ENCODE measurements around the gene SNTN.
A peak's percentile ranks its signal among the peaks of the same experiment; 100 is the strongest.
"Not testable (repeated sequence)": the region's sequence is repeated elsewhere in the genome, so short reads cannot be mapped to it uniquely, and the experiment has no call there.

The SNTN gene

GRCh38 chr3:63652066-63652725, at the start of gene SNTN:
TSS of gene SNTN (plus strand) at chr3:63652675. CDS start at chr3:63652688, 13 bp downstream.
- no peak for DNase-seq

- peak in 1 of 51 donors; percentile 2 for DNase-seq
Observed at GRCh38 chr3:63607716-63608115, 44.8 kb upstream of the SNTN start.

DNA sequence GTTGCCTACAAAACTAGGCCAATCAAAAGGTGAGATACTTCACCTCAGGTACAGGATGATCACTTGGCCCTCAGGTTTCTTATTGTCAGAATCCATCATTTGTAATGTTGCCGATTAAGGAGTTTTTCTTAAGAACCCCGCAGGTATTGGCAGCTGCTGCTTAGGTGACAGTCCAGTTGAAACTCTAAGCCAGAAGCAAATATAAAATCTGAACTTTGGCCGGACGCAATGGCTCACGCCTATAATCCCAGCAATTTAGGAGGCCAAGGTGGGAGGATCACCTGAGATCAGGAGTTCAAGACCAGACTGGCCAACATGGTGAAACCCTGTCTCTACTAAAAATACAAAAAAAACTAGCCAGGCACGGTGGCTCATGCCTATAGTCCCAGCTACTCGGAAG, 43.1 kb upstream of the SNTN start:
- no peak for DNase-seq

DNA sequence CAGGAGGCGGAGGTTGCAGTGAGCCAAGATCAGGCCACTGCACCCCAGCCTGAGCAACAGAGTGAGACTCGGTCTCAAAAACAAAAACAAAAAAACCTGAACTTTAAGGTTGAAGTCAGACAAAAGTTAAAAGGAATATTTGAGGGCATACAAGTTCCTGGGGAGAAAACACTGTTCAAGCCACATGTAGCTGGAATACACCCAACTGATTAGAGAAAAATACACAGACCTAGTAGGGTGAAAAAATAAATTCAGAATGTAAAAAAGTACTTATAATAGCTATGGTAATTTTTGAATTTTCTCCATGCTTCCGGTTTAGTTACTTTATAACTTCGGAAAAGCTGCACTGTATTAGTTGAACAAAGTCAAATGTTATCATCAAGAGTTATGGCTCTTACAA, 42.6 kb upstream of the SNTN start:
- DNase-seq, result no peak

- DNase-seq, result no peak
Observed at GRCh38 chr3:63611382-63611781, 41.1 kb upstream of the SNTN start.

DNA sequence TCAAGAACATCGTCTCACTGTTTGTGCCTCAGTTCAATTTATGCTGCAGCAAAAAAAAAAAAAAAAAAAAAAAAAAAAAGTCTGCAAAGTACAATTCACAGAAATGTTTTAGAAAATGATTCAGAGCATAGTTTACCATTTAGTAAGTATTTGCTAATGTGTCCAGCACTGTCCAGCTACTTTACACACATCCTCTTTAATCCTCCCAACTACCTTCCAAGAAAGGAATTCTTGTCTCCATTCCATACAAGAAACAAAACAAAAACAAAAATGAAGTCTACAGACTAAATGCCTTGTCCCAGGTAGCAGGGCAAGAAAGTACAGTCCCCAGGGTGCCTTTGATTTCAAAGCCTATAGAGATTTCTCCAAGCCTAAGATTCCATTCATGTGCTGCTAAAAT, 38.9 kb upstream of the SNTN start:
- DNase-seq, result no peak

DNA sequence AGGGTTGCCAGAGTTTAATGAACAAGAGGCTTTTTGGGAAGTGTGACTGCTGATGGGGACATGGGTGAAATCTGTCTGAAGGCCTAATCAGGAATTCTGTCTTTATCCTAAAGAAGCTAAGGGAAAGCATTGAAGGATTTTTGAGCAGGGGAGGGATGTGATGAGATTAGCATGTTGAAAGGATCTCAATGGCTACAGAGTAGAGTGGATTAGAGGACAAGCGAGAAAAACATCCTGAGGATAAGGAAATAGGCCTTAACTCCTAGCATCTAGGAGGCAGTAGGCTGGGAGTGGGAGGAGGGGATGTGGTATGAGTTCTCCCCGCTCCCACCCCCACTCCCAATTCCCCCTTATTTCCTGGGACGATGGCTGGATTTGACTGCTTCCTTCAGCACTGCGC, 35.1 kb upstream of the SNTN start:
- no peak for DNase-seq

DNA sequence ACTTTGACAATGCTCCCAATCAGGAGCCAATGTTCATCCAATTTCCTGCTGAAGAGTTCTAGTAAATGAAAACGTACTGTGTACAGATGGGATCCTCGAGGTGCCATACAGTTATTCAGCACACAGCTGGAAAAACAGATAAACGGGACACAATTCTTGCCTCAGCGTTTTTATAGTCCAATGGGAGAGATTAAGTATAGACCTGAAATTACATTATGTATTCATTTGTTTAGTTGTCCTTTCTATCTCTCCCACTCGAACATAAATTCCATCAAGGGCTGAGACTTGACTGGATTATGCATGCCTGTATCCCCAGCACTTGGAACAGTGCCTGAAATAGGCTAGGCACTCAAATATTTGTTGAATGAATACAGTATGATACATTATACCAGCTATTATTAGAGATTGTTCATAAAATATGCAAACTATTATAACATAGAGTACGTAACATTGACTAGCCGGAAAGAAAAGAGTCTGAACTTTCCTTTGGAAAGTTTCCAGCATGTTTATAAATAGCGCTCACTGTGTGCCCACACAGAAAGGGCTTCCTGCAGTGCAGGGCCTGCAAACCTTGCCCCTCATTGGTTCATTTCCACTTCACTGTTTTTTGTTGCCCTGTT, 27.4 kb upstream of the SNTN start:
- peak in 1 of 51 donors; percentile 1 for DNase-seq

- DNase-seq, result no peak
Observed at GRCh38 chr3:63631670-63632069, 20.8 kb upstream of the SNTN start.

GRCh38 chr3:63635186-63635585, 17.3 kb upstream of the SNTN start:
- DNase-seq, result no peak

- no peak for DNase-seq
Observed at GRCh38 chr3:63639806-63640205, 12.7 kb upstream of the SNTN start.

DNA sequence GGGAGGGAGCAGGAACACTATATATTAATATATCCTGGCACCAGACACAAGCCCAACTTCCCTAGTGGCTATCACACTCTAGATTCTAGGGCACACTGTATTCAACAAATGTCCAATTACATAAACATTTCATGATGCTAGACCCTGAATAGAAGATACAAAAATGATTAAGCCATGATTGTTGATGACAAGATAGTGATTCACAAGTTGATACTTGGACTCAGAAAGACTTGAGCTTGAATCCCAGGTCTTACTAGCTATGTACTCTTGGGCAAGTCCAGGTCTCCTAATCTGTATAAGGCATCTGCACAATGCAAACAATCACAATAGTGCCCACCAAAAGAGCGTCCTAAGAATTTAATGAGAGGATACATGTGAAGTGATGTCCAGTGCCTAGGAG, 10.0 kb upstream of the SNTN start:
- no peak for DNase-seq

- DNase-seq, result no peak
Observed at GRCh38 chr3:63644212-63644797, 8.2 kb upstream of the SNTN start.

- DNase-seq, result not testable (repeated sequence)
Observed at GRCh38 chr3:63644928-63645781, 7.3 kb upstream of the SNTN start.

DNA sequence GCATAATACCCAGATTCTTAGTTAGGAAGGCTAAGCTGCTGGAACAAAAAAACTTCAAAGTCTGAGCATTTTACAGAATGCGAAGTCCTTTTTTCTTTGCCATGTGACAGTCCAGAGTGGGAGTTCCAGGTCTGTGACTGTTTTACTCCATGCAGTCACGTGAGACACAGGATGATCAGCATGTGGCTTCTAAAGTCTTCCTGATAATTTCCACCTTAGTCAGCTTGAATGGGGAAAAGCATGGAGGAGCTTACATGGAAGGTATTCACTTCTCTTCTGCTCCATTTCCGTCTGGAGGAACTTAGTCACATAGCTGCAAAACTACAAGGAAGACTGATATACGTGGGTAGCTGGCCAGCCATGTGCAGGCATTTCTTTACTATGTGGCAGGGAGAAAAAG, 1.7 kb downstream of the SNTN start:
- no peak for DNase-seq

- DNase-seq, result no peak
Observed at GRCh38 chr3:63654931-63655330, 2.5 kb downstream of the SNTN start.

- no peak for DNase-seq
Observed at GRCh38 chr3:63655519-63655918, 3.0 kb downstream of the SNTN start.

DNA sequence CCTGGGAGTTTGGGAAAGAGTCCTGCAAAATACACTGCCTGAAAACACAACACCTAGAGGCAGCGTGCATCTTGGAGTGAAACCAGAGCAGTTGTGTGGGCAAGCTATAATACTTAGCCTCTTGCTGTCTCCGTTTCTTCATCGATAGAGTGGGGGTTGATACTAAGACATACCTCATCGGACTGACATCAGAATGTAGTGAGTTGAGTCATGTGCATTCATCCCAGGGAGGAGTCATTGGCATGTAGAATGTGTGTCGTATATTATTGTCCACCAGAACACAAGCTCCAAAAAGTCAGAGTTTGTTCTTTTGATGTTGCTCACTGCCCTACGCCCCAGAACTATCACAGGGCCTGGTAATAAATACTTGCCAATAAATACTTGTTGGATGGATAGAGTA, 4.3 kb downstream of the SNTN start:
- DNase-seq, result no peak

- no peak for DNase-seq
Observed at GRCh38 chr3:63661242-63661641, 8.8 kb downstream of the SNTN start.

GRCh38 chr3:63662011-63662410, 9.5 kb downstream of the SNTN start:
- DNase-seq, result no peak

- no peak for DNase-seq
Observed at GRCh38 chr3:63662500-63662899, 10.0 kb downstream of the SNTN start.

DNA sequence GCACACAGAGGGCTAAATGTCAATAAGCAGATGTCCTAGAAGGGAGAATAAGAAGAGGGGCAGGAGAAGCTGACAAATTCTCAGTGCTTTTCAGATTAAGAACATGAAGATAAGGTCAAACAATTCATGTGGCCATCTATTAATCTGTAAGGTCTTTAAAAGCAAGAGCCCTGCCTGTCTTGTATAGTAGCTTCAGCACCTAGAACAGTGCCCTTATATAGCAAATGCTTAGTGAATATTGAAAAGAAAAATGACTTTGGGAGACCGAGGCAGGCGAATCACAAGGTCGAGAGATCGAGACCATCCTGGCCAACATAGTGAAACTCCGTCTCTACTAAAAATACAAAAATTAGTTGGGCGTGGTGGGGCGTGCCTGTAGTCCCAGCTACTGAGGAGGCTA, 18.1 kb downstream of the SNTN start:
- DNase-seq, result no peak
